ENCODE results near the gene NME3. TPM values are rescaled to one million over a fixed set of nuclear protein-coding genes. Genes with fewer than 3 reads are reported as not detected.
"Not testable (repeated sequence)": the region's sequence is repeated elsewhere in the genome, so short reads cannot be mapped to it uniquely, and the experiment has no call there.

NME3 gene
- total RNA-seq, 1 experiment from 2014 or later, result 76.9 TPM

- Histone ChIP-seq H3K79me2 (ENCODE audit: insufficient read depth, low read length) (no peaks in the 10 kb centered on the region), H3K14ac (ENCODE audit: insufficient read depth, low read length) (no peak overlapping the region), H4K20me1 (ENCODE audit: control insufficient read depth, insufficient read depth, insufficient read length) (no peaks in the 10 kb centered on the region), H4K8ac (replicated peaks; ENCODE audit: insufficient read length, low read depth, low read length) (no peak overlapping the region), H2BK5ac (ENCODE audit: insufficient read length, low read length) (no peak overlapping the region), H3K18ac (ENCODE audit: insufficient read length, low read depth, low read length) (no peak overlapping the region), H3K79me1 (ENCODE audit: insufficient read depth, low read depth, low read length, poor library complexity, severe bottlenecking) (no peaks in the 10 kb centered on the region), H4K91ac (ENCODE audit: insufficient read length, low read depth, low read length) (no peak overlapping the region), H3K23me2 (ENCODE audit: insufficient read length, low read depth, low read length, poor library complexity, severe bottlenecking) (no peaks in the 10 kb centered on the region), H2BK20ac (ENCODE audit: low read depth, low read length, poor library complexity, severe bottlenecking) (no peak overlapping the region), H2AFZ (ENCODE audit: low read length) (no peak overlapping the region), H4K5ac (ENCODE audit: insufficient read length, low read depth, low read length) (no peak overlapping the region), H3K56ac (ENCODE audit: insufficient read length, low read depth, low read length) (no peak overlapping the region), H3K4me2 (ENCODE audit: insufficient read depth, insufficient read length, low read length) (no peak overlapping the region), H3K27ac (ENCODE audit: insufficient read length, low read depth, low read length) (no peak overlapping the region), H3K4me1 (ENCODE audit: insufficient read depth, low read length) (no peaks in the 10 kb centered on the region), H2BK120ac (ENCODE audit: low read depth, low read length, poor library complexity, severe bottlenecking) (no peak overlapping the region), H3K9ac (ENCODE audit: extremely low read depth, insufficient read length, low read length) (no peak overlapping the region), H2AK5ac (ENCODE audit: insufficient read length, low read length) (no peak overlapping the region), H2BK12ac (ENCODE audit: insufficient read length, low read depth, low read length) (no peak overlapping the region), H3K9me3 (ENCODE audit: control insufficient read depth, low read depth, low read length) (peaks cover 8% of the 10 kb centered on the region), H3T11ph (ENCODE audit: low read length) (no peak overlapping the region), H3K27me3 (ENCODE audit: insufficient read depth, low read length) (no peaks in the 10 kb centered on the region), H3K4ac (ENCODE audit: low read depth, low read length) (no peak overlapping the region), H2BK15ac (ENCODE audit: low read depth, low read length) (no peak overlapping the region), H3K23ac (ENCODE audit: insufficient read length, low read depth, low read length) (no peak overlapping the region)
- no peaks in the 10 kb centered on the region for H3K4me1 Mint-ChIP-seq
- no peak for TF ChIP-seq CTCF (conservative IDR thresholded peaks at IDR 0.05)
- no peaks in the 10 kb centered on the region for H3K9me3 Mint-ChIP-seq
- H3K36me3 Mint-ChIP-seq (ENCODE audit: insufficient read depth in 1 of 3, low read depth in 3 of 3), result peaks cover 0 to 9% (median 7%) of the 10 kb centered on the region in 3 experiments; a peak in 5 of 7 replicates
- no peaks in the 10 kb centered on the region for H3K27me3 Mint-ChIP-seq (ENCODE audit: low read depth)
- no CpG with 5 or more reads among the region's 22 CpGs for WGBS (ENCODE audit: extremely low coverage, insufficient read length, low lambda C conversion rate)
- no peak overlapping the region for H3K27ac Mint-ChIP-seq
- H3K4me3 Mint-ChIP-seq, result no peak overlapping the region
- no peak for DNase-seq
Observed at GRCh38 chr16:1734123-1734522, 37.2 kb downstream of the NME3 start.

GRCh38 chr16:1732551-1732987, 38.8 kb downstream of the NME3 start:
- H3K9me3 ChIP-seq (ENCODE audit: control insufficient read depth, low read depth, low read length); H3K79me1 ChIP-seq (ENCODE audit: insufficient read depth, low read depth, low read length, poor library complexity, severe bottlenecking); H3K27me3 ChIP-seq (ENCODE audit: insufficient read depth, low read length); H3K4me2 ChIP-seq (ENCODE audit: insufficient read depth, insufficient read length, low read length); H3K4me3 Mint-ChIP-seq; H3K23me2 ChIP-seq (ENCODE audit: insufficient read length, low read depth, low read length, poor library complexity, severe bottlenecking); H2BK15ac ChIP-seq (ENCODE audit: low read depth, low read length); H4K8ac ChIP-seq (replicated peaks; ENCODE audit: insufficient read length, low read depth, low read length); H4K91ac ChIP-seq (ENCODE audit: insufficient read length, low read depth, low read length); H3K27ac ChIP-seq (ENCODE audit: insufficient read length, low read depth, low read length); H3K14ac ChIP-seq (ENCODE audit: insufficient read depth, low read length); H2BK12ac ChIP-seq (ENCODE audit: insufficient read length, low read depth, low read length); H3K79me2 ChIP-seq (ENCODE audit: insufficient read depth, low read length); H3K4ac ChIP-seq (ENCODE audit: low read depth, low read length); H3K4me1 ChIP-seq (ENCODE audit: insufficient read depth, low read length); H2BK120ac ChIP-seq (ENCODE audit: low read depth, low read length, poor library complexity, severe bottlenecking); H3K27ac Mint-ChIP-seq; H3K9ac ChIP-seq (ENCODE audit: extremely low read depth, insufficient read length, low read length); H4K20me1 ChIP-seq (ENCODE audit: control insufficient read depth, insufficient read depth, insufficient read length); H3K9me3 Mint-ChIP-seq; DNase-seq; H3T11ph ChIP-seq (ENCODE audit: low read length); H3K27me3 Mint-ChIP-seq (ENCODE audit: low read depth); H2BK20ac ChIP-seq (ENCODE audit: low read depth, low read length, poor library complexity, severe bottlenecking); H3K56ac ChIP-seq (ENCODE audit: insufficient read length, low read depth, low read length); H2AFZ ChIP-seq (ENCODE audit: low read length); H3K18ac ChIP-seq (ENCODE audit: insufficient read length, low read depth, low read length); H2BK5ac ChIP-seq (ENCODE audit: insufficient read length, low read length); H4K5ac ChIP-seq (ENCODE audit: insufficient read length, low read depth, low read length); H3K4me1 Mint-ChIP-seq; H3K23ac ChIP-seq (ENCODE audit: insufficient read length, low read depth, low read length); H2AK5ac ChIP-seq (ENCODE audit: insufficient read length, low read length): not testable (repeated sequence)
- WGBS (ENCODE audit: extremely low coverage, insufficient read length, low lambda C conversion rate), result no CpG with 5 or more reads among the region's 21 CpGs
- peaks cover 2 to 16% (median 13%) of the 10 kb centered on the region in 3 experiments; a peak in 6 of 7 replicates for H3K36me3 Mint-ChIP-seq (ENCODE audit: insufficient read depth in 1 of 3, low read depth in 3 of 3)

All from H9 (cell line).